B cell (primary cell): Measurements from ENCODE around the gene ZNF639. TPM values are rescaled to one million over a fixed set of nuclear protein-coding genes. Genes with fewer than 3 reads are reported as not detected.

Experiments used
- ATAC-seq: fragments of 200-7000 bp; cut with Tn5 transposase; one replicate; pipeline ENCODE4 v1.10.0; 2021; ENCODE audit warnings: low read depth, mild to moderate bottlenecking, moderate number of reproducible peaks, moderate library complexity
- CTCF ChIA-PET: fragments of 350-600 bp; sonication (Branson Sonifier 250); formaldehyde crosslinking; loops from one replicate; lab custom pipeline; 2021; ENCODE audit warnings: antibody characterized with exemption, inconsistent platforms; lab: Charles Lee
- POLR2A ChIA-PET: fragments of 350-600 bp; sonication (Branson Sonifier 250); formaldehyde crosslinking; loops from one replicate; lab custom pipeline; 2021; ENCODE audit warnings: antibody characterized with exemption; lab: Charles Lee
- DNase-seq: peaks from one replicate; pipeline ENCODE4 v3.0.0; 2013
- H2AFZ ChIP-seq: 2 replicates; pipeline ENCODE4 v1.6.1; 2012; ENCODE audit warnings: mild to moderate bottlenecking, low read depth, low read length; ENCODE audit not compliant: insufficient read depth, poor library complexity, severe bottlenecking
- H3K27ac ChIP-seq, 2 donors: 1 replicate in 1 of 2; 2 replicates in 1 of 2; pipeline ENCODE4 v1.5.1; 2012 to 2013; ENCODE audit warnings: low read length in 2 of 2, mild to moderate bottlenecking in 2 of 2, moderate library complexity in 1 of 2
- H3K27me3 ChIP-seq, 4 experiments: fragments of 200-600 bp in 1 of 4; sonication (generic) in 1 of 4; replicated peaks in 1 of 4; 1 replicate in 2 of 4; 2 replicates in 2 of 4; pipeline versions ENCODE4 v1.6.1 to v1.7.0; 2013 to 2016; ENCODE audit warnings: low read length in 3 of 4, mild to moderate bottlenecking in 2 of 4, mixed read lengths in 1 of 4, moderate library complexity in 1 of 4; ENCODE audit not compliant: insufficient read depth in 4 of 4, control insufficient read depth in 3 of 4; ENCODE audit errors: control extremely low read depth in 1 of 4
- H3K36me3 ChIP-seq, 2 experiments: replicated peaks in 1 of 2; 1 replicate in 1 of 2; 2 replicates in 1 of 2; pipeline versions ENCODE4 v1.6.1 to v1.7.1; 2013; ENCODE audit warnings: low read length in 1 of 2; ENCODE audit not compliant: insufficient read depth in 2 of 2, control insufficient read depth in 1 of 2; ENCODE audit errors: control extremely low read depth in 1 of 2, extremely low read depth in 1 of 2
- H3K4me1 ChIP-seq, 2 donors: fragments of 200-600 bp in 1 of 2; sonication (generic) in 1 of 2; 1 replicate in 1 of 2; 2 replicates in 1 of 2; pipeline versions ENCODE4 v1.5.1 to v1.6.1; 2013 to 2017; ENCODE audit warnings: low read length in 2 of 2; ENCODE audit not compliant: control insufficient read depth in 2 of 2, insufficient read depth in 2 of 2
- H3K4me2 ChIP-seq: replicated peaks from 2 replicates; pipeline ENCODE3; 2012; ENCODE audit warnings: mild to moderate bottlenecking, low read depth, low read length; ENCODE audit not compliant: poor library complexity, severe bottlenecking
- H3K4me3 ChIP-seq, 5 experiments: fragments of 200-600 bp in 1 of 5; sonication (generic) in 1 of 5; 1 replicate in 3 of 5; 2 replicates in 2 of 5; pipeline versions ENCODE4 v1.5.1 to v1.7.0; 2011 to 2016; ENCODE audit warnings: low read length in 4 of 5, mild to moderate bottlenecking in 4 of 5, low read depth in 2 of 5, control low read depth in 1 of 5, moderate library complexity in 1 of 5; ENCODE audit not compliant: insufficient read depth in 1 of 5; ENCODE audit errors: control extremely low read depth in 1 of 5, extremely low read depth in 1 of 5
- H3K79me2 ChIP-seq: fragments of 200-600 bp; sonication (generic); one replicate; pipeline ENCODE4 v1.6.0; 2016; ENCODE audit warnings: low read length; ENCODE audit not compliant: control insufficient read depth, insufficient read depth
- H3K9ac ChIP-seq: fragments of 200-600 bp; sonication (generic); 2 replicates; pipeline ENCODE4 v1.6.1; 2017; ENCODE audit warnings: mild to moderate bottlenecking, low read length, moderate library complexity
- H3K9me3 ChIP-seq, 3 donors: one replicate each; pipeline versions ENCODE4 v1.6.1 to v1.7.1; 2013; ENCODE audit warnings: low read length in 2 of 3; ENCODE audit not compliant: control insufficient read depth in 2 of 3, insufficient read depth in 1 of 3; ENCODE audit errors: control extremely low read depth in 1 of 3
- H4K20me1 ChIP-seq: 2 replicates; pipeline ENCODE4 v1.6.0; 2012; ENCODE audit warnings: mild to moderate bottlenecking, low read length; ENCODE audit not compliant: insufficient read depth, control insufficient read depth, poor library complexity, severe bottlenecking
- H3K27ac Mint-ChIP-seq: one replicate; pipeline ENCODE4 v1.8.0; 2021; ENCODE audit warnings: mixed read lengths
- H3K27me3 Mint-ChIP-seq: one replicate; pipeline ENCODE4 v1.8.0; 2021; ENCODE audit warnings: mixed read lengths
- H3K4me1 Mint-ChIP-seq: one replicate; pipeline ENCODE4 v1.8.0; 2021; ENCODE audit warnings: mixed read lengths
- H3K4me3 Mint-ChIP-seq: one replicate; pipeline ENCODE4 v1.8.0; 2021; ENCODE audit warnings: mixed read lengths
- H3K9me3 Mint-ChIP-seq: one replicate; pipeline ENCODE4 v1.8.0; 2022; ENCODE audit warnings: mixed read lengths; ENCODE audit not compliant: insufficient read depth
- EZH2 ChIP-seq: IDR thresholded peaks from 2 replicates; pipeline ENCODE4 v1.6.1; 2012; ENCODE audit warnings: borderline replicate concordance, low read depth, mild to moderate bottlenecking, moderate library complexity, low read length; ENCODE audit not compliant: insufficient read depth, poor library complexity, severe bottlenecking
- WGBS: methylation state at CpG from one replicate; pipeline ENCODE4 v1.1.5; 2013; ENCODE audit warnings: missing lambda C conversion rate; ENCODE audit not compliant: insufficient coverage; 5-methylcytosine and 5-hydroxymethylcytosine counted together
- intact Hi-C: fragments of 100-400 bp; cut with micrococcal nuclease; formaldehyde crosslinking; loops from one replicate; pipeline ENCODE4 v1.10.0; 2022
- polyA plus RNA-seq: library from polyadenylated mRNA; depleted of rRNA; stranded (reverse); fragments of >200 nt; gene quantifications from 2 replicates; pipeline ENCODE4 v1.2.3, GENCODE V29; 2012
- total RNA-seq, 2 donors: library from RNA; stranded (reverse); fragments of 120-200 nt in 1 of 2; gene quantifications; 1 replicate in 1 of 2; 2 replicates in 1 of 2; pipeline versions ENCODE4 v1.2.3 to v1.2.4, GENCODE V29; 2013 to 2022
- TF ChIP-seq, protein P1 (sequence below): fragments of 200-600 bp; IDR thresholded peaks from one replicate; pipeline ENCODE4 v1.8.0; 2022; ENCODE audit warnings: antibody characterized with exemption, mild to moderate bottlenecking

ZNF639 gene
- total and polyA plus RNA-seq, 2 donors (not counting 1 experiment from before 2014, with no cell fraction given), result 22.4 to 39.8 TPM

DNA sequence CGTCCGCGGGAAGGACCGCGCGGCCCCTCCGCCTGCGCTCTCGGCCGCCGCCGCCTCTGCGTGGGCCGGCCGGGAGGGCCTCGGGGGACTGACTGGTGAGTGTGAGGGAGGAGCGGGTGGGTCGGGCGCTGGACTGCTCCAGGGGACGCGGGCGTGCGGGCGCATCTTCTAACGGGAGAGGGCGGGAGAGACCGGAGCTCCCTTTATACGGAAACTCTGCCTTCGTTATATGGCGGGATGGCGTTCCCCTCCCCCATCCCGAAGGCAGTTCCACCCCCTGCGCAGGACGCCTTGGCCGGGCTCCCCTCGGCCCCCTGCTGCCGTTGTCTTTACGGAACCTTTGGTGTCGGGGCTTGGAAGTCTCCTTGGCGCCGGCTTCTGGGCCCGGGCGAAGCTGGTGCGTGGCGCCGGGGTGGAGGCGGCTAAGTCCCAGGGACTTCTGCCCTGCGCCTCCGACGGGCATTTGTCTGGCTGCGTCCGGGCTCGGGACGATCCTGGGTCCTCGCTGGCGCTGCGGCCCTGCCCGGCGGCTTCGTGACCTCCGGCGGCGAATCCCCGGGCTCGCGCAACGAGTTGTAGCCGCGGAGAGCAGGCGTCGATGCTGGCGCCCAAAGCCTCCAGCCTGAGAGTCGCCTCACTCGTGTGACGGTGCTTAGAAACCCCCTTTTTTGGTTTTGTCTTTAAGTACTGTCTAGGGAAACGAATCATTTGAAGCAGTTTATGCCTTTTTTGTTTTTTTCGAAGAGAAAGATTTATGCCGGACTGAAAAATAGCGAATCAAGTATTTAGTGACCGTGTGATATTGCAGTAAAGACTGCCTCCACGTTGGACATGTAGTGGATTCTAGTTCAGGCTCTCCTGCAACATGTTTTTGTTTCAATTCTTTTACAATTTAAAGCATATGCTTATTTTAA is 623 bp downstream of the ZNF639 start:
- Mint-ChIP-seq H3K9me3 (no peaks in the 10 kb centered on the region), H3K27me3 (no peaks in the 10 kb centered on the region), H3K4me3 (peak overlapping the region; percentile 96), H3K27ac (peak overlapping the region; percentile 95), H3K4me1 (peaks cover 30% of the 10 kb centered on the region)
- peak overlapping the region; percentile 85 to 97 (median 92) for H3K4me3 ChIP-seq
- TF ChIP-seq EZH2, result no peak
- H2AFZ ChIP-seq, result peak overlapping the region; percentile 89
- DNase-seq (peak; percentile 85), ATAC-seq (peak; percentile 50)
- H3K27ac ChIP-seq, result peak overlapping the region; percentile 89 to 99
- peaks cover 25% of the 10 kb centered on the region in 2 donors for H3K4me1 ChIP-seq
- ChIA-PET CTCF (interaction anchor here (0.6 to 4.3 kb wide), 8 partner anchors 9 to 307 kb away, joined by 3 to 18 read pairs (median 4); partner anchors contain the start of genes ACTL6A and MFN1), POLR2A (interaction anchor here (0.6 to 2.5 kb wide), 3 partner anchors 174 to 176 kb away, joined by 3 to 9 read pairs (median 4); partner anchors contain the start of gene PIK3CA)
- no peaks in the 10 kb centered on the region for H3K9me3 ChIP-seq
- H3K4me2 ChIP-seq, result peak overlapping the region; percentile 89
- peaks cover 0 to 5% of the 10 kb centered on the region in 2 experiments for H3K36me3 ChIP-seq
- 1% methylated on average over 71 of the region's 81 CpGs for WGBS
- intact Hi-C loops, result loop anchor here (1.0 to 5.0 kb wide), 8 partner anchors 24 to 886 kb away; partner anchors contain the start of genes ACTL6A, GNB4, MFN1 and MRPL47
- peak overlapping the region; percentile 99 for H3K9ac ChIP-seq
- H4K20me1 ChIP-seq, result peaks cover 14% of the 10 kb centered on the region
- peaks cover 43% of the 10 kb centered on the region for H3K79me2 ChIP-seq
- H3K27me3 ChIP-seq, result no peaks in the 10 kb centered on the region

GRCh38 chr3:179324270-179324754 is 1.5 kb downstream of the ZNF639 start:
- ATAC-seq, result no peak
- peak overlapping the region; percentile 95 for H3K27ac Mint-ChIP-seq

More at GRCh38 chr3:179324270-179324754, 1.5 kb downstream of the ZNF639 start:
- Histone ChIP-seq H4K20me1 (peaks cover 14% of the 10 kb centered on the region), H3K4me1 (peaks cover 25% of the 10 kb centered on the region in 2 donors), H3K9ac (peak overlapping the region; percentile 99), H3K9me3 (no peaks in the 10 kb centered on the region), H3K4me3 (peak overlapping the region; percentile 85 to 97 (median 92)), H3K4me2 (peak overlapping the region; percentile 89), H2AFZ (peak overlapping the region; percentile 89), H3K79me2 (peaks cover 43% of the 10 kb centered on the region), H3K27me3 (no peaks in the 10 kb centered on the region), H3K36me3 (peaks cover 0 to 13% of the 10 kb centered on the region in 2 experiments), H3K27ac (peak overlapping the region; percentile 89 to 99)
- ChIA-PET POLR2A (interaction anchor here (2.5 kb wide), 1 partner anchor 175 kb away, joined by 9 read pairs; no protein-coding TSS in a partner anchor), CTCF (interaction anchor here (0.6 to 4.3 kb wide), 10 partner anchors 9 to 308 kb away, joined by 3 to 18 read pairs (median 4); partner anchors contain the start of genes ACTL6A and MFN1)
- peak; percentile 28 for DNase-seq
- peak overlapping the region; percentile 96 for H3K4me3 Mint-ChIP-seq
- TF ChIP-seq, protein P1, sequence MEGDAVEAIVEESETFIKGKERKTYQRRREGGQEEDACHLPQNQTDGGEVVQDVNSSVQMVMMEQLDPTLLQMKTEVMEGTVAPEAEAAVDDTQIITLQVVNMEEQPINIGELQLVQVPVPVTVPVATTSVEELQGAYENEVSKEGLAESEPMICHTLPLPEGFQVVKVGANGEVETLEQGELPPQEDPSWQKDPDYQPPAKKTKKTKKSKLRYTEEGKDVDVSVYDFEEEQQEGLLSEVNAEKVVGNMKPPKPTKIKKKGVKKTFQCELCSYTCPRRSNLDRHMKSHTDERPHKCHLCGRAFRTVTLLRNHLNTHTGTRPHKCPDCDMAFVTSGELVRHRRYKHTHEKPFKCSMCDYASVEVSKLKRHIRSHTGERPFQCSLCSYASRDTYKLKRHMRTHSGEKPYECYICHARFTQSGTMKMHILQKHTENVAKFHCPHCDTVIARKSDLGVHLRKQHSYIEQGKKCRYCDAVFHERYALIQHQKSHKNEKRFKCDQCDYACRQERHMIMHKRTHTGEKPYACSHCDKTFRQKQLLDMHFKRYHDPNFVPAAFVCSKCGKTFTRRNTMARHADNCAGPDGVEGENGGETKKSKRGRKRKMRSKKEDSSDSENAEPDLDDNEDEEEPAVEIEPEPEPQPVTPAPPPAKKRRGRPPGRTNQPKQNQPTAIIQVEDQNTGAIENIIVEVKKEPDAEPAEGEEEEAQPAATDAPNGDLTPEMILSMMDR, result no peak
- no peak for TF ChIP-seq EZH2
- no peaks in the 10 kb centered on the region for H3K9me3 Mint-ChIP-seq
- intact Hi-C loops, result loop anchor here (5.0 kb wide), 1 partner anchor 887 kb away; no protein-coding TSS in a partner anchor
- peaks cover 30% of the 10 kb centered on the region for H3K4me1 Mint-ChIP-seq
- WGBS, result 0% methylated on average over 5 of the region's 8 CpGs
- no peaks in the 10 kb centered on the region for H3K27me3 Mint-ChIP-seq
